Measurements from ENCODE around the gene UBAP2L. TPM values are rescaled to one million over a fixed set of nuclear protein-coding genes. Genes with fewer than 3 reads are reported as not detected.

The UBAP2L gene
- total and polyA plus RNA-seq, 2 experiments from 2014 or later = 98.5 to 157 TPM

DNA sequence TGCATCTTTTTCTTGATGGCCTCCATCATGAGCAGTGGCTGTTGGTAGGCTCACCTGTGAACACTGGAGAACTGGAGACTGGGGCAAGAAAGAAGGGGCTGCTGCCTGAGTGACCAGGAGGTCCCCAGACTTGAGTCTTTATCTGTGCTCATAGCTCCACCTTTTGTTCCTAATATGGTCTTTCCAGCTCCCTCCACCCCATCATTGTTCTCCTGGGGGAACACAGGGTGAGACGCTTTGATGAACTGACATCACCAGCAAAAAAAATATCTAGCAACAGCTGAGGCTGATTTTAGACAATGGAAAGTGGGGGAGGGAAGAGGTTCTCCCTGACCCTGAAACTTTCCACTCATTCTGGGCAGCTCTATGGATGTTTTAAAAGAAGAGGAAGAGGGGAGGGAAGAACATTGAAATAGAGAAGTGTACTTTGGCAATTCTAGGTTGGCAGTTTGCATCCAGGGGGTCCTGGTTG is 28.7 kb upstream of the UBAP2L start, which contains the start of gene TPM3:
Gene TPM3 (minus strand): TSS at position 111 of the 472 bp plus-strand sequence. CDS start 82 bp downstream, at position 29.
- Histone ChIP-seq H3K4me2 (no peak within 1 kb of the TSS), H3K4me3 (no peak within 1 kb of the TSS), H2AFZ (peak within 1 kb of the TSS; percentile 76; the same call in 1 of the 2 replicates), H3F3A (replicated peaks; ENCODE audit: low read depth) (0 out of 2 replicates have a peak, but pooled peaks cover 6% of the 10 kb centered on the region), H4K20me1 (replicated peaks; ENCODE audit: insufficient read depth) (no peaks in the 10 kb centered on the region), H3K36me3 (ENCODE audit: insufficient read depth) (no peaks in the 10 kb centered on the region), H3K27ac (ENCODE audit: low read depth) (no peak within 1 kb of the TSS), H3K79me2 (replicated peaks; ENCODE audit: insufficient read depth) (no peaks in the 10 kb centered on the region), H3K27me3 (ENCODE audit: insufficient read depth) (no peaks in the 10 kb centered on the region), H3K9me2 (ENCODE audit: insufficient read depth) (no peaks in the 10 kb centered on the region), H3K4me1 (ENCODE audit: insufficient read depth) (peaks cover 7% of the 10 kb centered on the region)
- no peaks in the 10 kb centered on the region; the same call in 2 of the 3 replicates for H3K9me3 Mint-ChIP-seq
- ATAC-seq (no peak), DNase-seq (ENCODE audit: low spot score) (no peak)
- peaks cover 13% of the 10 kb centered on the region for H3K27me3 Mint-ChIP-seq (ENCODE audit: insufficient read depth, low read depth, poor library complexity)
- TF ChIP-seq NANOG (IDR thresholded peaks at IDR 0.05; ENCODE audit: borderline replicate concordance) (no peak), ZNF331 (CRISPR knock-in tag; IDR thresholded peaks at IDR 0.05; ENCODE audit: low read depth) (no peak), CREB1 (CRISPR knock-in tag; IDR thresholded peaks at IDR 0.05; ENCODE audit: low read depth) (no peak), REST (IDR thresholded peaks at IDR 0.05; ENCODE audit: unreplicated experiment) (no peak), POLR2AphosphoS5 (IDR thresholded peaks at IDR 0.05; ENCODE audit: low read depth) (no peak), EZH2 (IDR thresholded peaks at IDR 0.05; ENCODE audit: low read depth, unreplicated experiment) (no peak), STAT1 (IDR thresholded peaks at IDR 0.05; ENCODE audit: unreplicated experiment) (no peak), ZNF462 (CRISPR knock-in tag; IDR thresholded peaks at IDR 0.05) (no peak), EZH2phosphoT487 (IDR thresholded peaks at IDR 0.05; ENCODE audit: unreplicated experiment) (no peak), ZNF114 (CRISPR knock-in tag; IDR thresholded peaks at IDR 0.05) (no peak), JUNB (IDR thresholded peaks at IDR 0.05; ENCODE audit: unreplicated experiment) (no peak)
- TF ChIP-seq, protein P1, sequence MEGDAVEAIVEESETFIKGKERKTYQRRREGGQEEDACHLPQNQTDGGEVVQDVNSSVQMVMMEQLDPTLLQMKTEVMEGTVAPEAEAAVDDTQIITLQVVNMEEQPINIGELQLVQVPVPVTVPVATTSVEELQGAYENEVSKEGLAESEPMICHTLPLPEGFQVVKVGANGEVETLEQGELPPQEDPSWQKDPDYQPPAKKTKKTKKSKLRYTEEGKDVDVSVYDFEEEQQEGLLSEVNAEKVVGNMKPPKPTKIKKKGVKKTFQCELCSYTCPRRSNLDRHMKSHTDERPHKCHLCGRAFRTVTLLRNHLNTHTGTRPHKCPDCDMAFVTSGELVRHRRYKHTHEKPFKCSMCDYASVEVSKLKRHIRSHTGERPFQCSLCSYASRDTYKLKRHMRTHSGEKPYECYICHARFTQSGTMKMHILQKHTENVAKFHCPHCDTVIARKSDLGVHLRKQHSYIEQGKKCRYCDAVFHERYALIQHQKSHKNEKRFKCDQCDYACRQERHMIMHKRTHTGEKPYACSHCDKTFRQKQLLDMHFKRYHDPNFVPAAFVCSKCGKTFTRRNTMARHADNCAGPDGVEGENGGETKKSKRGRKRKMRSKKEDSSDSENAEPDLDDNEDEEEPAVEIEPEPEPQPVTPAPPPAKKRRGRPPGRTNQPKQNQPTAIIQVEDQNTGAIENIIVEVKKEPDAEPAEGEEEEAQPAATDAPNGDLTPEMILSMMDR (conservative IDR thresholded peaks at IDR 0.05; ENCODE audit: low read depth in 2 of 2) = no peak
- TF ChIP-seq, protein P2, sequence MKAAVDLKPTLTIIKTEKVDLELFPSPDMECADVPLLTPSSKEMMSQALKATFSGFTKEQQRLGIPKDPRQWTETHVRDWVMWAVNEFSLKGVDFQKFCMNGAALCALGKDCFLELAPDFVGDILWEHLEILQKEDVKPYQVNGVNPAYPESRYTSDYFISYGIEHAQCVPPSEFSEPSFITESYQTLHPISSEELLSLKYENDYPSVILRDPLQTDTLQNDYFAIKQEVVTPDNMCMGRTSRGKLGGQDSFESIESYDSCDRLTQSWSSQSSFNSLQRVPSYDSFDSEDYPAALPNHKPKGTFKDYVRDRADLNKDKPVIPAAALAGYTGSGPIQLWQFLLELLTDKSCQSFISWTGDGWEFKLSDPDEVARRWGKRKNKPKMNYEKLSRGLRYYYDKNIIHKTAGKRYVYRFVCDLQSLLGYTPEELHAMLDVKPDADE (IDR thresholded peaks at IDR 0.05) = no peak
- peaks cover 22% of the 10 kb centered on the region for H3K4me1 Mint-ChIP-seq
- H3K4me3 Mint-ChIP-seq = no peak within 1 kb of the TSS; the same call in 2 of the 3 replicates
- no peaks in the 10 kb centered on the region for H3K36me3 Mint-ChIP-seq (ENCODE audit: low read depth)
- peak within 1 kb of the TSS; percentile 52; the same call in 1 of the 2 replicates for H3K27ac Mint-ChIP-seq

Measured in GM23338 (cell line).